ENCODE measurements around the gene GTPBP6.
"Not testable (repeated sequence)": the region's sequence is repeated elsewhere in the genome, so short reads cannot be mapped to it uniquely, and the experiment has no call there.

Gene GTPBP6

GRCh38 chrX:302975-303374 lies 15.6 kb downstream of the GTPBP6 start:
- no peak for TF ChIP-seq JUND (IDR thresholded peaks at IDR 0.05; ENCODE audit: low read depth)
- no peak for DNase-seq (ENCODE audit: low read depth in 1 of 2, low spot score in 1 of 2)
- in situ Hi-C loops (cut with HindIII; ENCODE audit: low pct_unique_long_range_greater_than_20kb, low sequenced_read_pairs), result no loop called here

- in situ Hi-C loops (cut with HindIII; ENCODE audit: low pct_unique_long_range_greater_than_20kb, low sequenced_read_pairs), result no loop called here
- no peak for DNase-seq (ENCODE audit: low read depth in 1 of 2, low spot score in 1 of 2)
- no peak for TF ChIP-seq JUND (IDR thresholded peaks at IDR 0.05; ENCODE audit: low read depth)
These were observed 18.3 kb downstream of the GTPBP6 start for GRCh38 chrX:300334-300733.

- in situ Hi-C loops (cut with HindIII; ENCODE audit: low pct_unique_long_range_greater_than_20kb, low sequenced_read_pairs), result no loop called here
- no peak for TF ChIP-seq JUND (IDR thresholded peaks at IDR 0.05; ENCODE audit: low read depth)
- no peak for DNase-seq (ENCODE audit: low read depth in 1 of 2, low spot score in 1 of 2)
These were observed 19.6 kb downstream of the GTPBP6 start for GRCh38 chrX:298993-299392.

DNA sequence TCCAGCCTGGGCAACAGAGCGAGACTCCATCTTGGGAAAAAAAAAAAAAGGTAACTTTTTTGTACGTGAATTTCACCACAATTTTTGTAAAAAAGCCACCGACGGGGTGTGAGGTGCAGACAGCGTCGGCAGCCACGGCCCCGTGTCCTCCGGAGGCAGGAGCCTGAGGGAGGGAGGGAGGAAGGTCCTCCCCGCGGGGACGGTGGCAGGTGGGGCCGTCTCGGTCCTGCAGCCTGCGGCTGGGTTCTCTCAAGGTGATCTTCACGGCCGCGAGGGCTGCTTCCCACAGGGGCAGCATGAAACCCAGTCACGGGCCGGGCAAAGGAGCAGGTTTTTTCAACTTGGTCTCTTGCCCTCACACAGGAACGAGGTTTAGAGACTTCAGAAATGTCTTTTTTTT lies 23.5 kb downstream of the GTPBP6 start:
- no peak for TF ChIP-seq JUND (IDR thresholded peaks at IDR 0.05; ENCODE audit: low read depth)
- DNase-seq (ENCODE audit: low read depth in 1 of 2, low spot score in 1 of 2), result no peak
- in situ Hi-C loops (cut with HindIII; ENCODE audit: low pct_unique_long_range_greater_than_20kb, low sequenced_read_pairs), result no loop called here

GRCh38 chrX:292900-293897 lies 25.4 kb downstream of the GTPBP6 start:
- in situ Hi-C loops (cut with HindIII; ENCODE audit: low pct_unique_long_range_greater_than_20kb, low sequenced_read_pairs), result no loop called here
- DNase-seq (ENCODE audit: low read depth in 1 of 2, low spot score in 1 of 2), result no peak
- no peak for TF ChIP-seq JUND (IDR thresholded peaks at IDR 0.05; ENCODE audit: low read depth)

- no peak for DNase-seq (ENCODE audit: low read depth in 1 of 2, low spot score in 1 of 2)
- no peak for TF ChIP-seq JUND (IDR thresholded peaks at IDR 0.05; ENCODE audit: low read depth)
- in situ Hi-C loops (cut with HindIII; ENCODE audit: low pct_unique_long_range_greater_than_20kb, low sequenced_read_pairs), result no loop called here
These were observed 27.1 kb downstream of the GTPBP6 start for GRCh38 chrX:291411-291901.

DNA sequence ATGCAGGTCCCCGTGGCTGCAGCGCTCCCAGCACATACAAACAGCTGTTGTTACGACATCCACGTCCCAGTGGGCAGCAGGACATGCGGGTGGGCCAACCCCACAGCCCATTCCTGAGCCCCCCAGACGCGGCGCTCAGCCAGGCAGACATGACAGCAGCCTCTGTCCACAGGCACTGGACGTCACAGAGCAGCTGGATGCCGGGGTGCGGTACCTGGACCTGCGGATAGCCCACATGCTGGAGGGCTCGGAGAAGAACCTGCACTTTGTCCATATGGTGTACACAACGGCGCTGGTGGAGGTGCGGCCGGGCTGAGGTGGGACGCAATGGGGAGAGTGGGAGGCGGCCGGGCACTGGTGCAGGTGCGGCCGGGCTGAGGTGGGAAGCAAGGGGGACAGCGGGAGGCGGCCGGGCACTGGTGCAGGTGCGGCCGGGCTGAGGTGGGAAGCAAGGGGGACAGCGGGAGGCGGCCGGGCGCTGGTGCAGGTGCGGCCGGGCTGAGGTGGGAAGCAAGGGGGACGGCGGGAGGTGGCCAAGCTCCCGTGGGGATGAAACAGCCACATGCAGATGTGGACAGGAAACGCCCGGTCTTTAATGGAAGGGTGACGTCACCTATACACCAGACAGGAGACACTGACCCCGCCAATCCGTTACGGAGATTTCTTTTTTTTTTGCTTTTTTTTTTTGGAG lies 28.0 kb downstream of the GTPBP6 start:
- no peak for TF ChIP-seq JUND (IDR thresholded peaks at IDR 0.05; ENCODE audit: low read depth)
- in situ Hi-C loops (cut with HindIII; ENCODE audit: low pct_unique_long_range_greater_than_20kb, low sequenced_read_pairs), result no loop called here
- no peak for DNase-seq (ENCODE audit: low read depth in 1 of 2, low spot score in 1 of 2)

DNA sequence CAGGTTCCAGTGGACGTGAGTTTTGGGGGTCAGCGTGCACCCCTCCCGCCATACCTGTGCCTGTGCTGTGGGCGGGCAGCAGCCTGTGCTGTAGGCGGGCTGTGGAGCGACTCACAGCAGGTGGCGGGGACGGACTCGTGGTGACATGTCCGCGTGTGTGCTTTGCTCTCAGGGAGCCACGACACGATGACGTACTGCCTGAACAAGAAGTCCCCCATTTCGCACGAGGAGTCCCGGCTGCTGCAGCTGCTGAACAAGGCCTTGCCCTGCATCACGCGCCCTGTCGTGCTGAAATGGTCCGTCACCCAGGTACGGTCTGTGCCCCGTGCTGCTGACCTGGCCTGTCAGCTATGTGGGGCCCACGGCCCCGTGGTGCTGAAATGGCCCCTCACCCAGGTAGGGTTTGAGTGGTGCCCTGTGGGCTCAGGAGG lies 30.0 kb downstream of the GTPBP6 start:
- no peak for TF ChIP-seq JUND (IDR thresholded peaks at IDR 0.05; ENCODE audit: low read depth)
- DNase-seq (ENCODE audit: low read depth in 1 of 2, low spot score in 1 of 2), result no peak
- in situ Hi-C loops (cut with HindIII; ENCODE audit: low pct_unique_long_range_greater_than_20kb, low sequenced_read_pairs), result no loop called here

- TF ChIP-seq JUND (IDR thresholded peaks at IDR 0.05; ENCODE audit: low read depth), result no peak
- in situ Hi-C loops (cut with HindIII; ENCODE audit: low pct_unique_long_range_greater_than_20kb, low sequenced_read_pairs), result no loop called here
- no peak for DNase-seq (ENCODE audit: low read depth in 1 of 2, low spot score in 1 of 2)
These were observed 30.9 kb downstream of the GTPBP6 start for GRCh38 chrX:287670-288069.

DNA sequence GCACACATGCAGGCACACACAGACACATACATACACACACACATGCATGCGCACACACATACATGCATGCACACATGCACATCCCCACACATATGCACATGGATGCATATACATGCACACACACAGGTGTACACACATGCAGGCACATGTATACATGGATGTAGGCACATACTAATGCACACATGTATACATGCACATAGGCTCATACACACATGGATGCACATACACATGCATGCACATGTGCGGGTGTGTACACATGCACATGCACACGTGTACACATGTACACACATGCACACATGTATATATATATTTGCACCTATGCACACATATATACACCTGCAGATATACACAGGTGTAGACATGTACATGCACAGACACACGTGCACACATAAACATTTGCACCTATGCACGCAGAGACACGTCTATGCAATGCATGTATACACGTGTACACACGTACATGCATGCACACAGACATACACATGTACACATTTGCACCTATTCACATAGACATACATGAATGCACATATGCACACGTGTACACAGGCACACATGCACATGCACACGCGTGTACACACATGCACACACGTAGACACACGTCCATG lies 33.4 kb downstream of the GTPBP6 start:
- TF ChIP-seq JUND (IDR thresholded peaks at IDR 0.05; ENCODE audit: low read depth), result no peak
- in situ Hi-C loops (cut with HindIII; ENCODE audit: low pct_unique_long_range_greater_than_20kb, low sequenced_read_pairs), result no loop called here
- no peak for DNase-seq (ENCODE audit: low read depth in 1 of 2, low spot score in 1 of 2)

DNA sequence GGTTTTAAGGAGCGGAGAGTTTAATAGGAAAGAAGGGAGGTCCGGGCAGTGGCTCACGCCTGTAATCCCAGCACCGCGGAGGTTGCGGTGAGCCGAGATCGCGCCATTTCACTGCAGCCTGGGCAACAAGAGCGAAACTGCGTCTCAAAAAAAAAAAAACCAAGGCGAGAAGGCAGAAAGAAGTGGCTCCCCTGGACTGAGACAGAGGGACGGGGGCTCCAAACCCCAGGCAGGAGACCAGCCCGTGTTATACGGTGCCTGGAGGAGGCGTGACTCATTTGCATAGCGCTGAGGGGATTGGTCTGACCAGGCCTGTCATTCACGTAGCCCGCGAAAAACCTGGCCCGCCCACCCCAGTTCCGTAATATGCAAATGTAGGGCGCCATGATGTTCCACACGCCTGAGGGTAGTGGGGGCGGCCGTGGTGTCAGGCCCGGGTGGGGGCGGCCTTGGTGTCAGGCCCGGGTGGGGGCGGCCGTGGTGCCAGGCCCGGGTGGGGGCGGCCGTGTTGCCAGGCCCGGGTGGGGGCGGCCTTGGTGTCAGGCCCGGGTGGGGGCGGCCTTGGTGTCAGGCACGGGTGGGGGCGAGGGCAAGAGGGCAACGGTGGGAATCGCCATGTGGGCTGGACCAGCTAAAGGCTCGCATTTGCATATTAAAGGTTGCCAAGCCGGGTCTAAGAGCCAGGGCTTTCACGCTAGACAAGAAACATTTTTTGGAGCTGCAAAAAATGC lies 35.3 kb downstream of the GTPBP6 start:
- peak; percentile 83 to 89 for DNase-seq (ENCODE audit: low read depth in 1 of 2, low spot score in 1 of 2)
- TF ChIP-seq JUND (IDR thresholded peaks at IDR 0.05; ENCODE audit: low read depth), result no peak
- in situ Hi-C loops (cut with HindIII; ENCODE audit: low pct_unique_long_range_greater_than_20kb, low sequenced_read_pairs), result no loop called here

- in situ Hi-C loops (cut with HindIII; ENCODE audit: low pct_unique_long_range_greater_than_20kb, low sequenced_read_pairs); DNase-seq (ENCODE audit: low read depth in 1 of 2, low spot score in 1 of 2): not testable (repeated sequence)
These were observed 36.5 kb downstream of the GTPBP6 start for GRCh38 chrX:282000-282681.

Data from T47D (cell line).